ENCODE data around the gene TMEM106A.
"Not testable (repeated sequence)": the region's sequence is repeated elsewhere in the genome, so short reads cannot be mapped to it uniquely, and the experiment has no call there.

TMEM106A gene

GRCh38 chr17:43216762-43217613, 5.3 kb downstream of the TMEM106A start:
- DNase-seq, result no peak

- DNase-seq, result no peak
These were observed 6.0 kb downstream of the TMEM106A start for GRCh38 chr17:43217614-43218087.

GRCh38 chr17:43219001-43219400, 7.3 kb downstream of the TMEM106A start:
- DNase-seq, result no peak

- DNase-seq, result no peak
These were observed 8.2 kb downstream of the TMEM106A start for GRCh38 chr17:43219746-43220380.

- no peak for DNase-seq
These were observed 8.9 kb downstream of the TMEM106A start for GRCh38 chr17:43220511-43221125.

GRCh38 chr17:43224146-43224705, 12.6 kb downstream of the TMEM106A start:
- no peak for DNase-seq

- DNase-seq, result no peak
These were observed 14.7 kb downstream of the TMEM106A start for GRCh38 chr17:43226393-43226792.

GRCh38 chr17:43228020-43228782, 16.5 kb downstream of the TMEM106A start, which contains the start of gene CCDC200:
Gene CCDC200, minus strand, starts transcription at chr17:43228623. Its CDS starts 69 bp downstream, at chr17:43228554.
- DNase-seq, result not testable (repeated sequence)

GRCh38 chr17:43231205-43232020, 19.7 kb downstream of the TMEM106A start:
- not testable (repeated sequence) for DNase-seq

GRCh38 chr17:43232021-43232699, 20.5 kb downstream of the TMEM106A start:
- DNase-seq, result not testable (repeated sequence)

GRCh38 chr17:43233263-43233662, 21.6 kb downstream of the TMEM106A start:
- DNase-seq, result not testable (repeated sequence)

GRCh38 chr17:43233877-43234276, 22.2 kb downstream of the TMEM106A start, which contains the start of gene RNU2-1:
Gene RNU2-1, minus strand, starts transcription at chr17:43233977.
- not testable (repeated sequence) for DNase-seq

GRCh38 chr17:43239597-43239996, 27.9 kb downstream of the TMEM106A start:
- not testable (repeated sequence) for DNase-seq

GRCh38 chr17:43240596-43241352, 29.1 kb downstream of the TMEM106A start:
- not testable (repeated sequence) for DNase-seq

- not testable (repeated sequence) for DNase-seq
These were observed 34.8 kb downstream of the TMEM106A start for GRCh38 chr17:43246456-43246855.

Measured in NCI-H1436 (cell line).